Osteocyte (in vitro differentiated cells): ENCODE results near the gene FNDC11. TPM values are rescaled to one million over a fixed set of nuclear protein-coding genes. Genes with fewer than 3 reads are reported as not detected.

ENCODE experiments used
- DNase-seq: peaks from one replicate; pipeline ENCODE4 v3.0.0; 2021; ENCODE audit warnings: mixed read lengths; ENCODE audit not compliant: unreplicated experiment; ENCODE audit errors: extremely low spot score
- H3K27ac Mint-ChIP-seq: one replicate; pipeline ENCODE4 v1.8.0; 2021; ENCODE audit warnings: mild to moderate bottlenecking, mixed read lengths; ENCODE audit not compliant: unreplicated experiment
- H3K27me3 Mint-ChIP-seq: one replicate; pipeline ENCODE4 v1.8.0; 2021; ENCODE audit warnings: mixed read lengths; ENCODE audit not compliant: unreplicated experiment
- H3K36me3 Mint-ChIP-seq: one replicate; pipeline ENCODE4 v1.8.0; 2021; ENCODE audit warnings: mixed read lengths; ENCODE audit not compliant: unreplicated experiment
- H3K4me1 Mint-ChIP-seq: one replicate; pipeline ENCODE4 v1.8.0; 2021; ENCODE audit warnings: mixed read lengths; ENCODE audit not compliant: unreplicated experiment
- H3K4me3 Mint-ChIP-seq: one replicate; pipeline ENCODE4 v1.8.0; 2021; ENCODE audit warnings: mild to moderate bottlenecking, moderate library complexity, mixed read lengths; ENCODE audit not compliant: unreplicated experiment
- H3K9me3 Mint-ChIP-seq: one replicate; pipeline ENCODE4 v1.8.0; 2021; ENCODE audit warnings: mixed read lengths; ENCODE audit not compliant: unreplicated experiment
- total RNA-seq: library from RNA; stranded (reverse); gene quantifications from 2 replicates; pipeline ENCODE4 v1.2.1, GENCODE V29; 2021
- TF ChIP-seq, protein P1 (sequence below): fragments of 200-600 bp; sonication (generic); IDR thresholded peaks from 2 replicates; pipeline ENCODE4 v1.5.0; 2021; ENCODE audit warnings: antibody characterized with exemption, mild to moderate bottlenecking, moderate library complexity

The FNDC11 gene
- total RNA-seq, 1 donor from 2014 or later: 0.13 TPM

DNA sequence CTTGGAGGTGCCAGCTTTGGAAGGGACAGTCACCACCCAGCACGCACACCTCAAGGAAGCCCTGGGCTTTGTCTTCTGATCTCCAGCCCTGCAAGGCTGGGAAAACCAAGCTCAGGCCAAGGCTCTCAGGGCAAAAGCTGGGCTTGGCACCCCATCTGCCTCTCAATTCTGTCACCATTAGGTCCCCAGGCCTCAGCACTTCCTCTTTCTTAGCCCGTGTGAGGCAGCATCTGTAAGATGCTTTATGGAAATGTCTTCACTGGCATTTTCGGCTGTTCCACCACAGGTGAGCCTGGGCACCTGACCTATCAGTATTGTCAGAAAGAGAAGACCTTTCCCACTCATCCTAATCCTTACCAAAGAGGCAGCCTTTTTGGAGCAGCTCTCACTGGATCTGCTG lies 48.4 kb downstream of the FNDC11 start:
- Mint-ChIP-seq H3K4me1 (no peaks in the 10 kb centered on the region), H3K27ac (no peak overlapping the region), H3K36me3 (peaks cover 17% of the 10 kb centered on the region), H3K4me3 (no peak overlapping the region), H3K27me3 (no peaks in the 10 kb centered on the region), H3K9me3 (no peaks in the 10 kb centered on the region)
- TF ChIP-seq, protein P1, sequence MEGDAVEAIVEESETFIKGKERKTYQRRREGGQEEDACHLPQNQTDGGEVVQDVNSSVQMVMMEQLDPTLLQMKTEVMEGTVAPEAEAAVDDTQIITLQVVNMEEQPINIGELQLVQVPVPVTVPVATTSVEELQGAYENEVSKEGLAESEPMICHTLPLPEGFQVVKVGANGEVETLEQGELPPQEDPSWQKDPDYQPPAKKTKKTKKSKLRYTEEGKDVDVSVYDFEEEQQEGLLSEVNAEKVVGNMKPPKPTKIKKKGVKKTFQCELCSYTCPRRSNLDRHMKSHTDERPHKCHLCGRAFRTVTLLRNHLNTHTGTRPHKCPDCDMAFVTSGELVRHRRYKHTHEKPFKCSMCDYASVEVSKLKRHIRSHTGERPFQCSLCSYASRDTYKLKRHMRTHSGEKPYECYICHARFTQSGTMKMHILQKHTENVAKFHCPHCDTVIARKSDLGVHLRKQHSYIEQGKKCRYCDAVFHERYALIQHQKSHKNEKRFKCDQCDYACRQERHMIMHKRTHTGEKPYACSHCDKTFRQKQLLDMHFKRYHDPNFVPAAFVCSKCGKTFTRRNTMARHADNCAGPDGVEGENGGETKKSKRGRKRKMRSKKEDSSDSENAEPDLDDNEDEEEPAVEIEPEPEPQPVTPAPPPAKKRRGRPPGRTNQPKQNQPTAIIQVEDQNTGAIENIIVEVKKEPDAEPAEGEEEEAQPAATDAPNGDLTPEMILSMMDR: no peak
- no peak for DNase-seq

Other genes starting within 250 kb of the FNDC11 start
- gene CHRNA4, start 192.8 kb upstream of the FNDC11 start, total RNA-seq: not detected in 2 replicates
- not detected in 2 replicates for gene KCNQ2, start 81.5 kb upstream of the FNDC11 start, total RNA-seq
- gene EEF1A2, start 55.1 kb upstream of the FNDC11 start, total RNA-seq: 0.56 and 0.68 TPM in 2 replicates
- 220 and 239 TPM in 2 replicates for gene PPDPF, start 33.4 kb upstream of the FNDC11 start, total RNA-seq
- gene PTK6, start 16.8 kb upstream of the FNDC11 start, total RNA-seq: 0.13 TPM in 1 of 2 replicates, not detected in the other
- gene SRMS, start 6.4 kb upstream of the FNDC11 start, total RNA-seq: not detected in 2 replicates
- 25.0 and 29.0 TPM in 2 replicates for gene HELZ2, start 20.1 kb downstream of the FNDC11 start, total RNA-seq
- 10.9 and 12.1 TPM in 2 replicates for gene GMEB2, start 72.9 kb downstream of the FNDC11 start, total RNA-seq
- 32.0 and 33.2 TPM in 2 replicates for gene STMN3, start 99.3 kb downstream of the FNDC11 start, total RNA-seq
- 34.1 and 35.5 TPM in 2 replicates for gene RTEL1, start 104.2 kb downstream of the FNDC11 start, total RNA-seq
- gene TNFRSF6B, start 142.5 kb downstream of the FNDC11 start, total RNA-seq: 0.84 and 2.3 TPM in 2 replicates
- gene ARFRP1, start 153.8 kb downstream of the FNDC11 start, total RNA-seq: 46.1 and 46.7 TPM in 2 replicates
- 24.3 and 28.0 TPM in 2 replicates for gene ZGPAT, start 153.9 kb downstream of the FNDC11 start, total RNA-seq
- 9.4 and 12.5 TPM in 2 replicates for gene LIME1, start 182.5 kb downstream of the FNDC11 start, total RNA-seq
- 74.8 and 80.7 TPM in 2 replicates for gene SLC2A4RG, start 185.6 kb downstream of the FNDC11 start, total RNA-seq